GM12873 (cell line): Measurements from ENCODE around the gene COG2.

Source experiments
- TF ChIP-seq, protein P1 (sequence below): IDR thresholded peaks from 2 replicates; pipeline ENCODE4 v1.5.1; 2012; ENCODE audit warnings: low read depth, mild to moderate bottlenecking, moderate library complexity, low read length, control low read depth; ENCODE audit not compliant: insufficient read depth; ENCODE audit errors: missing control alignments

The COG2 gene

GRCh38 chr1:230599926-230600656, 42.2 kb upstream of the COG2 start:
- TF ChIP-seq, protein P1, sequence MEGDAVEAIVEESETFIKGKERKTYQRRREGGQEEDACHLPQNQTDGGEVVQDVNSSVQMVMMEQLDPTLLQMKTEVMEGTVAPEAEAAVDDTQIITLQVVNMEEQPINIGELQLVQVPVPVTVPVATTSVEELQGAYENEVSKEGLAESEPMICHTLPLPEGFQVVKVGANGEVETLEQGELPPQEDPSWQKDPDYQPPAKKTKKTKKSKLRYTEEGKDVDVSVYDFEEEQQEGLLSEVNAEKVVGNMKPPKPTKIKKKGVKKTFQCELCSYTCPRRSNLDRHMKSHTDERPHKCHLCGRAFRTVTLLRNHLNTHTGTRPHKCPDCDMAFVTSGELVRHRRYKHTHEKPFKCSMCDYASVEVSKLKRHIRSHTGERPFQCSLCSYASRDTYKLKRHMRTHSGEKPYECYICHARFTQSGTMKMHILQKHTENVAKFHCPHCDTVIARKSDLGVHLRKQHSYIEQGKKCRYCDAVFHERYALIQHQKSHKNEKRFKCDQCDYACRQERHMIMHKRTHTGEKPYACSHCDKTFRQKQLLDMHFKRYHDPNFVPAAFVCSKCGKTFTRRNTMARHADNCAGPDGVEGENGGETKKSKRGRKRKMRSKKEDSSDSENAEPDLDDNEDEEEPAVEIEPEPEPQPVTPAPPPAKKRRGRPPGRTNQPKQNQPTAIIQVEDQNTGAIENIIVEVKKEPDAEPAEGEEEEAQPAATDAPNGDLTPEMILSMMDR: no peak

DNA sequence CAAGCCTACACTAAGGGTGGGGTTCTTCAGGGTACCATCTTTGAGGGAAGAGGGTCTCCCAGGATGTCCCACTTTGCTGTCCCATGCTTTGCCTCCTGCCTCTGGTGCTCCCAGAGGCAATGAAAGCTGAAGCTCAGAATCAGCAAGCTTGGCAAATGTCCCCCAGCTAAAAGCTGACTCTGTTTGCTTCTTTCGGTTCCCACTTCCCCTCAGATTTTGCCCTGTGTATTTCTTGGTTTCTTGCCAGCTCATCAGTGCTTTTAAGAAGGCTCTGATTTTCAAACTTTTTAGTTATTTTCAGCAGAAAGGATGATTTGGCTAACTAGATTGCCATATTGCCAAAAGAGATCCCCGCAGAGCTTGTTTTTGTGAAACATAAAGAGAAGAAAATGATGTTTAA, 33.1 kb upstream of the COG2 start:
- TF ChIP-seq, protein P1: no peak

- TF ChIP-seq, protein P1: no peak
Measured at GRCh38 chr1:230610589-230610988, 31.7 kb upstream of the COG2 start.

GRCh38 chr1:230611128-230611877, 31.0 kb upstream of the COG2 start:
- TF ChIP-seq, protein P1: no peak

DNA sequence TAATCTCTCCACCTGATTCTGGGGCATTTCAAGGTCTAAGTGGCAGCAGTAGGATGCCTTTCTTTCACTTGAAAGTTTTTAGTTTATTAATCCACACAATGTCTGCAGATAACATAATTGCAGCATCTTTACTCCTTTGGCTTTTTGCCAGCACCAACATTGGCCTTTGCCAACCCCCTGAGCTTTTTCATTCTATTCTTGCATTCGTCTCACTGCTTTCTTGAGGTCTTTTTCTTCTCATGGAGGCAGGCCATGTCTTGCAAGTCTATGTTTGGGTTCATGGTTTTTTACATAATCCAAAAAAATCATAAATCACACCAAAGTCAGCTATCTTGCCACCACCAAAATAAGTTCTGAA, 30.4 kb upstream of the COG2 start:
- TF ChIP-seq, protein P1: no peak

GRCh38 chr1:230612651-230613050, 29.6 kb upstream of the COG2 start:
- TF ChIP-seq, protein P1: no peak

DNA sequence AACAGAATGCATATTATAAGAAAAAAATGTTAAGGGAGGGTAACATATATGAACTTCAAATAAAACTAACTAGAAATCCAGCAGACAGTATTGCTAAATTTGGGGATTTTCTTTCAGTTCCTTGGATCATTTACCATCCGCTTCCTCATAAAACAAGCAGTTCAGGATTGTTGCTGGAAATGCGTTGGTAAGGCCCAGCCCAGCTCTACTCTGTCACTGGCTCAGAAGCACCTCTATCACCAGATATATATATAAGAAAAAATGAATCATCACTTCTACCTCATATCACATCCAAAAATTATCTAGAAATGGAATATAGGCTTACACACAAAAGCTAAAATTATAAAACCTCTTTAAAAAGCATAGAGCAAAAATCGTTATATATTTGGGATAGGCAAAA, 28.2 kb upstream of the COG2 start:
- TF ChIP-seq, protein P1: no peak
